Measurements from ENCODE around the gene ADAMTS17.

GRCh38 chr15:99987119-99987506, 354.7 kb downstream of the ADAMTS17 start:
- TF ChIP-seq CTCF (IDR thresholded peaks at IDR 0.05) = no peak
- no peak for TF ChIP-seq POLR2A (IDR thresholded peaks at IDR 0.05)

All from right lobe of liver (tissue), 4 donors.